NCI-H1417 treated with DMSO at 0.1 percent for 48 hours (cell line): Measurements from ENCODE around the gene ADRA2B.

Experiments used
- DNase-seq: peaks from one replicate; lab custom pipeline; 2025; lab: John Stamatoyannopoulos, UW

The ADRA2B gene

GRCh38 chr2:96136129-96136720 is 19.9 kb upstream of the ADRA2B start:
- no peak for DNase-seq

GRCh38 chr2:96135621-96136020 is 19.2 kb upstream of the ADRA2B start:
- DNase-seq = no peak

- DNase-seq = no peak
These were observed 18.8 kb upstream of the ADRA2B start for GRCh38 chr2:96135171-96135570.

GRCh38 chr2:96134421-96134820 is 18.1 kb upstream of the ADRA2B start:
- no peak for DNase-seq

- DNase-seq = no peak
These were observed 15.7 kb upstream of the ADRA2B start for GRCh38 chr2:96131813-96132745.

- no peak for DNase-seq
These were observed 14.9 kb upstream of the ADRA2B start for GRCh38 chr2:96131152-96131812.

- DNase-seq = no peak
These were observed 14.1 kb upstream of the ADRA2B start for GRCh38 chr2:96130483-96130882.

- DNase-seq = no peak
These were observed 13.3 kb upstream of the ADRA2B start for GRCh38 chr2:96129528-96130120.

GRCh38 chr2:96128456-96128855 is 12.1 kb upstream of the ADRA2B start:
- no peak for DNase-seq

GRCh38 chr2:96124406-96125265 is 8.3 kb upstream of the ADRA2B start:
- DNase-seq = no peak

- no peak for DNase-seq
These were observed 7.6 kb upstream of the ADRA2B start for GRCh38 chr2:96123936-96124335.

- DNase-seq = no peak
These were observed 6.9 kb upstream of the ADRA2B start for GRCh38 chr2:96123290-96123689.

GRCh38 chr2:96122391-96122790 is 6.0 kb upstream of the ADRA2B start:
- DNase-seq = no peak

GRCh38 chr2:96121414-96121813 is 5.0 kb upstream of the ADRA2B start:
- no peak for DNase-seq

GRCh38 chr2:96120991-96121390 is 4.6 kb upstream of the ADRA2B start:
- DNase-seq = no peak

- DNase-seq = no peak
These were observed 3.8 kb upstream of the ADRA2B start for GRCh38 chr2:96120091-96120720.

- no peak for DNase-seq
These were observed 3.0 kb upstream of the ADRA2B start for GRCh38 chr2:96119389-96119751.

- DNase-seq = no peak
These were observed 2.5 kb upstream of the ADRA2B start for GRCh38 chr2:96118698-96119388.

GRCh38 chr2:96117701-96118588 is 1.6 kb upstream of the ADRA2B start:
- no peak for DNase-seq
